Measurements from ENCODE around the gene SEC14L1. TPM values are rescaled to one million over a fixed set of nuclear protein-coding genes. Genes with fewer than 3 reads are reported as not detected.

Gene SEC14L1
- total and polyA plus RNA-seq, 8 donors: 3.2 to 106 (median 43.9) TPM

DNA sequence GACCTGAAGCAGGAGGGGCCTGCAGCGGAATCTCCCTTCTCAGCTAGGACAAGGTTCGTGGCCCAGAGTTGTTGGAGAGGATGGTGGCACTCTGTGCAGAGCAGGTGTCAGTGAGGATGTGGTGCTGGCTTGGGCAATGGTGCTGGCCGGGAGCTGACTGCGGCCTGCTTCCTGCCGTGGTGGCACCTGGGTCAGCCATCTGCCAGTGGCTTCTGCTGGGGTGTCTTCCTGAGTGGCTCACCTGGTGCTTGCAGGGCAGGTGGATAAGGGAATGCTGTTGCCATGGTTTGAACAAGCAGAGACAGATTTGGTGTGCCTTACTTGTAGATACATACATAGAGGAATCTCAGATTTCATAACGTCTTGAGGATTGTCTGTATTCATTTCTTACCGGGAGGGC, 69.6 kb downstream of the SEC14L1 start:
- no peak for TF ChIP-seq POLR2A (IDR thresholded peaks at IDR 0.05)
- no peak for TF ChIP-seq POLR2AphosphoS5 (IDR thresholded peaks at IDR 0.05)
- TF ChIP-seq, protein P1, sequence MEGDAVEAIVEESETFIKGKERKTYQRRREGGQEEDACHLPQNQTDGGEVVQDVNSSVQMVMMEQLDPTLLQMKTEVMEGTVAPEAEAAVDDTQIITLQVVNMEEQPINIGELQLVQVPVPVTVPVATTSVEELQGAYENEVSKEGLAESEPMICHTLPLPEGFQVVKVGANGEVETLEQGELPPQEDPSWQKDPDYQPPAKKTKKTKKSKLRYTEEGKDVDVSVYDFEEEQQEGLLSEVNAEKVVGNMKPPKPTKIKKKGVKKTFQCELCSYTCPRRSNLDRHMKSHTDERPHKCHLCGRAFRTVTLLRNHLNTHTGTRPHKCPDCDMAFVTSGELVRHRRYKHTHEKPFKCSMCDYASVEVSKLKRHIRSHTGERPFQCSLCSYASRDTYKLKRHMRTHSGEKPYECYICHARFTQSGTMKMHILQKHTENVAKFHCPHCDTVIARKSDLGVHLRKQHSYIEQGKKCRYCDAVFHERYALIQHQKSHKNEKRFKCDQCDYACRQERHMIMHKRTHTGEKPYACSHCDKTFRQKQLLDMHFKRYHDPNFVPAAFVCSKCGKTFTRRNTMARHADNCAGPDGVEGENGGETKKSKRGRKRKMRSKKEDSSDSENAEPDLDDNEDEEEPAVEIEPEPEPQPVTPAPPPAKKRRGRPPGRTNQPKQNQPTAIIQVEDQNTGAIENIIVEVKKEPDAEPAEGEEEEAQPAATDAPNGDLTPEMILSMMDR (IDR thresholded peaks at IDR 0.05): no peak
- no peak for TF ChIP-seq EP300 (IDR thresholded peaks at IDR 0.05)
- 71 to 84% (median 79%) methylated on average over 6 to 7 of the region's 7 CpGs for WGBS, 5 donors
- no peak overlapping the region for H3K4me3 ChIP-seq
- H3K36me3 ChIP-seq: peaks cover 73 to 100% (median 99%) of the 10 kb centered on the region in 4 donors
- intact Hi-C loops (cut with DNase I; ENCODE audit: low total_unique reads): loop anchor here (10.0 kb wide), 1 partner anchor 66 kb away; the partner anchor contains the start of gene SEC14L1
- no peak for DNase-seq
- no peaks in the 10 kb centered on the region for H3K27me3 ChIP-seq
- peaks cover 29 to 51% (median 31%) of the 10 kb centered on the region in 4 donors for H3K4me1 ChIP-seq
- H3K9me3 ChIP-seq: no peaks in the 10 kb centered on the region
- H3K27ac ChIP-seq: peak overlapping the region; percentile 73 to 81 (median 78)

DNA sequence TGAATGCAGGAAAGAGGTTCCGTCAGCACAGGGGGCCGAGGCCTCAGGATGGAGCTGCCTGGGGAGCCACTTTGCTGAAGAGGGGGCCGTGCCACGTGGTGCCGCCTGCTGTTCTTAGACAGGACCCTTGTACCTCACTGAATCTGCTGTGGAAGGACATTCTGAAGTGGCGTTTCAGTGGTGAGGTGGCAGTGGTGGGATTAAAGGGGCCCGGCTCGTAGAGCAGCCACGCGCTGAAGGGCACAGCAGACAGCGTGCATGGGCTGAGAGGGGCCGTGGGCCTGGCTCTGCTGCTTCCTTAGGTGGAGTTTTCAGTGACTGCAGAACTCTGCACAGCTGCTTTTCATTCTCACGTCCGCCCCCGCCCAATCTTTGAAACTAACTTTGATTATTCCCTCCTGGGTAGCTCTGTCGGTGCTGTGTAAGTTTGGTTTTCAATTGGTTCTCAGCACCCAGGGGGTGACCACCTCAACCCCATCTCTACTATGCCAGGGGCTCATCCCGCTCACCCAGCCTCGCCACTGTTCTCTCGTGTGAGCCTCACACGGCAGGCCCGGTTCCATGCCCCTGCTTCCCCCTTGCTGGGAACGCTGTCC, 70.3 kb downstream of the SEC14L1 start:
- DNase-seq: no peak
- peak overlapping the region in 2 of 5 donors; percentile 79 to 81 for H3K27ac ChIP-seq
- no peak for TF ChIP-seq POLR2AphosphoS5 (IDR thresholded peaks at IDR 0.05)
- TF ChIP-seq, protein P1 (IDR thresholded peaks at IDR 0.05): no peak
- no peak for TF ChIP-seq EP300 (IDR thresholded peaks at IDR 0.05)
- no peak for TF ChIP-seq POLR2A (IDR thresholded peaks at IDR 0.05)

DNA sequence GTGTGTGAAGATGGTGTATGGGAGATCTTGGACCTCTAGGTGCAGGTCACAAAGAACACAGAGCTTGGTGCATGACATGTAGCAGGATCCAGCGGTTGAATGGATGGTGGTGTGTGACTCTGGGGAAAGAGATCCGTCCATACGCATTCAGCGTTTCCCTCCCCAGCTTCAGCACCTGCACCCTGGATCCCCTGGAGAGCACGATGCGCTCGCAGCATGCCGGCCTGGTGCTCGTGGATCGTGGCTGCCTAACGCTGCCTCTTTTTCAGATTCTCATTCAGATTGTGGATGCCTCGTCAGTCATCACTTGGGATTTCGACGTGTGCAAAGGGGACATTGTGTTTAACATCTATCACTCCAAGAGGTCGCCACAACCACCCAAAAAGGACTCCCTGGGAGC, 70.9 kb downstream of the SEC14L1 start:
- H3K27me3 ChIP-seq: no peaks in the 10 kb centered on the region
- peaks cover 29 to 51% (median 31%) of the 10 kb centered on the region in 4 donors for H3K4me1 ChIP-seq
- peak overlapping the region in 1 of 5 donors; percentile 81 for H3K27ac ChIP-seq
- 90 to 96% (median 95%) methylated on average over 15 of the region's 15 CpGs for WGBS, 5 donors
- TF ChIP-seq POLR2AphosphoS5 (IDR thresholded peaks at IDR 0.05) (no peak), EP300 (IDR thresholded peaks at IDR 0.05) (no peak), POLR2A (IDR thresholded peaks at IDR 0.05) (no peak)
- TF ChIP-seq, protein P1 (IDR thresholded peaks at IDR 0.05): no peak
- H3K9me3 ChIP-seq: no peaks in the 10 kb centered on the region
- no peak overlapping the region for H3K4me3 ChIP-seq
- DNase-seq: no peak
- H3K36me3 ChIP-seq: peaks cover 62 to 96% (median 93%) of the 10 kb centered on the region in 4 donors
- intact Hi-C loops (cut with DNase I; ENCODE audit: low total_unique reads): loop anchor here (10.0 kb wide), 1 partner anchor 67 kb away; the partner anchor contains the start of gene SEC14L1

More for the DNA sequence above, 70.3 kb downstream of the SEC14L1 start:
- 84 to 92% (median 91%) methylated on average over 22 of the region's 22 CpGs for WGBS, 5 donors
- no peaks in the 10 kb centered on the region for H3K27me3 ChIP-seq
- H3K4me3 ChIP-seq: no peak overlapping the region
- H3K4me1 ChIP-seq: peaks cover 29 to 51% (median 31%) of the 10 kb centered on the region in 4 donors
- intact Hi-C loops (cut with DNase I; ENCODE audit: low total_unique reads): loop anchor here (10.0 kb wide), 1 partner anchor 66 kb away; the partner anchor contains the start of gene SEC14L1
- peaks cover 67 to 97% (median 94%) of the 10 kb centered on the region in 4 donors for H3K36me3 ChIP-seq
- H3K9me3 ChIP-seq: no peaks in the 10 kb centered on the region

DNA sequence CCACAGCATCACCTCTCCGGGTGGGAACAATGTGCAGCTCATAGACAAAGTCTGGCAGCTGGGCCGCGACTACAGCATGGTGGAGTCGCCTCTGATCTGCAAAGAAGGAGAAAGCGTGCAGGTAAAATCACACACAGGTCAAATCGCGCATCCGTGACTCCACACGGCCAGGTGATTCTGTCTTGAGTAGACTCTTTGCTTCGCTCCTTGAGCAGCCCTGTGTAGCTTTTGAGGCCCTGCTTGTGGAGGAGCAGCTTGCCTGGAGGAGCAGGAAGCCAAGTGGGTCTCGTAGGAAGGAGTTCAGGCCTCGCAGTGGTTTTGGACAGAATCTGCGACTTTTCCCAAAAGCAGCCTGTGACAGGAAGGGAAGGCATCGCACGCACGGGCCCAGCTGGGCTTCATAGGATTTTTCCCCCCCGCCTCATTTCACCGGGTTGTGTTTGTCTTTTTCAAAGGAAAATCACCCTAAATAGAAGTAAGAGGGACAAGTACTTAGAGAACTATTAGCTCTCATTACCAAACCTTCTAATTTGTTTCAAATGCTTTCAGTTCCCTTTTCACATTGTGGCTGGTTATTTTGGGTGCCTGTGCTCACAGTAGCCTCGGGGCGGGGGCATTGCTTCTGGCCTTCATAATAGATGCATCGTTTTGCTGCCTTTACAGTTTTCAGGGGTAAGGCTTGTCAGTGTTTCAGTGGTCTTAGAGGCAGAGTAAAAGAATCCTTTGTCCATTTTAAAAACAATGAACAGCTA, 71.5 kb downstream of the SEC14L1 start:
- intact Hi-C loops (cut with DNase I; ENCODE audit: low total_unique reads): loop anchor here (10.0 kb wide), 1 partner anchor 67 kb away; the partner anchor contains the start of gene SEC14L1
- Histone ChIP-seq H3K4me1 (peaks cover 29 to 49% (median 31%) of the 10 kb centered on the region in 4 donors), H3K9me3 (no peaks in the 10 kb centered on the region), H3K27ac (peak overlapping the region in 3 of 5 donors; percentile 13 to 81 (median 19)), H3K4me3 (no peak overlapping the region), H3K36me3 (peaks cover 59 to 96% (median 93%) of the 10 kb centered on the region in 4 donors), H3K27me3 (no peaks in the 10 kb centered on the region)
- no peak for DNase-seq
- TF ChIP-seq, protein P1 (IDR thresholded peaks at IDR 0.05): no peak
- TF ChIP-seq POLR2A (IDR thresholded peaks at IDR 0.05) (no peak), POLR2AphosphoS5 (IDR thresholded peaks at IDR 0.05) (no peak), EP300 (IDR thresholded peaks at IDR 0.05) (no peak)
- WGBS, 5 donors: 78 to 89% (median 89%) methylated on average over 21 of the region's 21 CpGs
